Neural crest cell (in vitro differentiated cells): ENCODE data around the gene RBM19. TPM values are rescaled to one million over a fixed set of nuclear protein-coding genes. Genes with fewer than 3 reads are reported as not detected.

Experiments
- DNase-seq: peaks from one replicate; pipeline ENCODE4 v3.0.0; 2021; ENCODE audit warnings: low read depth, mixed read lengths, low spot score
- H3K27ac Mint-ChIP-seq: one replicate; pipeline ENCODE4 v1.8.0; 2021; ENCODE audit warnings: mild to moderate bottlenecking, mixed read lengths; ENCODE audit not compliant: unreplicated experiment
- H3K27me3 Mint-ChIP-seq: 2 replicates; pipeline ENCODE4 v1.8.0; 2021; ENCODE audit warnings: low read depth, mild to moderate bottlenecking, mixed read lengths
- H3K36me3 Mint-ChIP-seq: 2 replicates; pipeline ENCODE4 v1.8.0; 2021; ENCODE audit warnings: low read depth, mild to moderate bottlenecking, mixed read lengths
- H3K4me1 Mint-ChIP-seq: 2 replicates; pipeline ENCODE4 v1.8.0; 2021; ENCODE audit warnings: mixed read lengths
- H3K4me3 Mint-ChIP-seq: one replicate; pipeline ENCODE4 v1.8.0; 2021; ENCODE audit warnings: mild to moderate bottlenecking, mixed read lengths
- H3K9me3 Mint-ChIP-seq: 2 replicates; pipeline ENCODE4 v1.8.0; 2021; ENCODE audit warnings: mixed read lengths
- total RNA-seq: library from RNA; stranded (reverse); gene quantifications from 2 replicates; pipeline ENCODE4 v1.2.1, GENCODE V29; 2021
- TF ChIP-seq, protein P1 (sequence below): fragments of 200-600 bp; sonication (generic); conservative IDR thresholded peaks from 2 replicates; pipeline ENCODE4 v1.5.0; 2021; ENCODE audit warnings: antibody characterized with exemption, mild to moderate bottlenecking

Gene RBM19
- total RNA-seq, 1 donor from 2014 or later = 42.6 TPM

DNA sequence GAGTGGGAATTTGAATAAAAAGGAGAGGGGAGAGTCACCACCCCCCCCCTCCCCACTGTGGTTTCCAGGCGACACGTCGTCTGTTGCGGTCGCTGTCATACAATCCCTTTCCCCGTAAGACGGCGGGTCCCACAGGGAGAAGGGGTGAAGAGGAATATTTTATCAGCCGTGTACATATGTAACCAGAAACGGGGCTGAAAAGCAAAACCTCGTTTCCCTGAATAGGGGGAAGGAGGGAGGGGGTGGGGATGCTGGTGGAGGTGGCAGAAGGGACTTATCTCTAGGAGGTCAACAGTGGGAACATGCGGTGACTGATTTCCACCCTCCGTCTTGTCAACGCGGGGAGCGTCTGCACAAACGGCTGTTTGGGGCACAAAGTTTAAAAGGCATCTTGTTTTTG, 171.4 kb downstream of the RBM19 start:
- H3K27ac Mint-ChIP-seq = no peak overlapping the region
- TF ChIP-seq, protein P1, sequence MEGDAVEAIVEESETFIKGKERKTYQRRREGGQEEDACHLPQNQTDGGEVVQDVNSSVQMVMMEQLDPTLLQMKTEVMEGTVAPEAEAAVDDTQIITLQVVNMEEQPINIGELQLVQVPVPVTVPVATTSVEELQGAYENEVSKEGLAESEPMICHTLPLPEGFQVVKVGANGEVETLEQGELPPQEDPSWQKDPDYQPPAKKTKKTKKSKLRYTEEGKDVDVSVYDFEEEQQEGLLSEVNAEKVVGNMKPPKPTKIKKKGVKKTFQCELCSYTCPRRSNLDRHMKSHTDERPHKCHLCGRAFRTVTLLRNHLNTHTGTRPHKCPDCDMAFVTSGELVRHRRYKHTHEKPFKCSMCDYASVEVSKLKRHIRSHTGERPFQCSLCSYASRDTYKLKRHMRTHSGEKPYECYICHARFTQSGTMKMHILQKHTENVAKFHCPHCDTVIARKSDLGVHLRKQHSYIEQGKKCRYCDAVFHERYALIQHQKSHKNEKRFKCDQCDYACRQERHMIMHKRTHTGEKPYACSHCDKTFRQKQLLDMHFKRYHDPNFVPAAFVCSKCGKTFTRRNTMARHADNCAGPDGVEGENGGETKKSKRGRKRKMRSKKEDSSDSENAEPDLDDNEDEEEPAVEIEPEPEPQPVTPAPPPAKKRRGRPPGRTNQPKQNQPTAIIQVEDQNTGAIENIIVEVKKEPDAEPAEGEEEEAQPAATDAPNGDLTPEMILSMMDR = no peak
- H3K4me1 Mint-ChIP-seq = peaks cover 13% of the 10 kb centered on the region
- DNase-seq = no peak
- peaks cover 17% of the 10 kb centered on the region for H3K27me3 Mint-ChIP-seq
- H3K4me3 Mint-ChIP-seq = no peak overlapping the region
- H3K36me3 Mint-ChIP-seq = no peaks in the 10 kb centered on the region
- H3K9me3 Mint-ChIP-seq = no peaks in the 10 kb centered on the region

GRCh38 chr12:113793250-113793649, 172.9 kb downstream of the RBM19 start:
- H3K27ac Mint-ChIP-seq = no peak overlapping the region
- H3K4me1 Mint-ChIP-seq = peaks cover 13% of the 10 kb centered on the region
- no peak overlapping the region for H3K4me3 Mint-ChIP-seq
- DNase-seq = no peak
- H3K27me3 Mint-ChIP-seq = peaks cover 29% of the 10 kb centered on the region
- no peaks in the 10 kb centered on the region for H3K9me3 Mint-ChIP-seq
- H3K36me3 Mint-ChIP-seq = no peaks in the 10 kb centered on the region
- TF ChIP-seq, protein P1 = no peak

GRCh38 chr12:113792450-113792849, 173.7 kb downstream of the RBM19 start:
- H3K27ac Mint-ChIP-seq = no peak overlapping the region
- H3K4me1 Mint-ChIP-seq = peaks cover 13% of the 10 kb centered on the region
- DNase-seq = no peak
- H3K27me3 Mint-ChIP-seq = peaks cover 37% of the 10 kb centered on the region
- no peaks in the 10 kb centered on the region for H3K9me3 Mint-ChIP-seq
- H3K36me3 Mint-ChIP-seq = no peaks in the 10 kb centered on the region
- TF ChIP-seq, protein P1 = no peak
- H3K4me3 Mint-ChIP-seq = no peak overlapping the region

GRCh38 chr12:113788020-113788856, 177.9 kb downstream of the RBM19 start:
- Mint-ChIP-seq H3K27me3 (peaks cover 61% of the 10 kb centered on the region), H3K27ac (no peak overlapping the region), H3K4me1 (peaks cover 4% of the 10 kb centered on the region), H3K4me3 (no peak overlapping the region), H3K9me3 (no peaks in the 10 kb centered on the region), H3K36me3 (no peaks in the 10 kb centered on the region)
- TF ChIP-seq, protein P1 = no peak
- DNase-seq = no peak

GRCh38 chr12:113786107-113786506, 180.0 kb downstream of the RBM19 start:
- no peaks in the 10 kb centered on the region for H3K9me3 Mint-ChIP-seq
- DNase-seq = no peak
- TF ChIP-seq, protein P1 = no peak
- no peak overlapping the region for H3K27ac Mint-ChIP-seq
- peaks cover 61% of the 10 kb centered on the region for H3K27me3 Mint-ChIP-seq
- no peak overlapping the region for H3K4me3 Mint-ChIP-seq
- peaks cover 7% of the 10 kb centered on the region for H3K4me1 Mint-ChIP-seq
- no peaks in the 10 kb centered on the region for H3K36me3 Mint-ChIP-seq
